GM12891 (cell line): ENCODE results near the gene C1QTNF12.
"Not testable (repeated sequence)": the region's sequence is repeated elsewhere in the genome, so short reads cannot be mapped to it uniquely, and the experiment has no call there.

ENCODE experiments used
- DNase-seq: peaks from one replicate; pipeline ENCODE4 v3.0.0; 2011; ENCODE audit warnings: low spot score; ENCODE audit not compliant: insufficient read length
- FAIRE-seq: peaks from 2 replicates; lab custom pipeline; 2011; peaks lifted over from hg19 to GRCh38; lab: Jason Lieb, UNC
- PAX5 ChIP-seq: IDR thresholded peaks from 2 replicates; pipeline ENCODE4 v1.6.1; 2011; ENCODE audit warnings: low read length, moderate library complexity, mild to moderate bottlenecking; ENCODE audit not compliant: insufficient read depth, severe bottlenecking
- POLR2A ChIP-seq: IDR thresholded peaks from 2 replicates; pipeline ENCODE4 v1.6.1; 2011; ENCODE audit warnings: low read depth, low read length, control low read depth
- POLR2AphosphoS5 ChIP-seq: IDR thresholded peaks from 2 replicates; pipeline ENCODE4 v1.6.1; 2011; ENCODE audit warnings: low read depth, low read length, control low read depth
- POU2F2 ChIP-seq: IDR thresholded peaks from 2 replicates; pipeline ENCODE4 v1.6.1; 2011; ENCODE audit warnings: low read depth, mild to moderate bottlenecking, control low read depth, low read length, moderate library complexity
- SPI1 ChIP-seq: IDR thresholded peaks from 2 replicates; pipeline ENCODE4 v1.6.1; 2011; ENCODE audit warnings: low read depth, low read length, control low read depth
- TAF1 ChIP-seq: IDR thresholded peaks from 2 replicates; pipeline ENCODE4 v1.6.1; 2011; ENCODE audit warnings: low read depth, low read length, control low read depth

Gene C1QTNF12

GRCh38 chr1:1259951-1260600 is 13.6 kb upstream of the C1QTNF12 start:
- FAIRE-seq (no peak), DNase-seq (no peak)
- TF ChIP-seq POLR2AphosphoS5 = no peak
- no peak for TF ChIP-seq POLR2A
- no peak for TF ChIP-seq TAF1
- peak; percentile 86 for TF ChIP-seq SPI1
- TF ChIP-seq POU2F2 = no peak
- no peak for TF ChIP-seq PAX5

- DNase-seq (no peak), FAIRE-seq (no peak)
- TF ChIP-seq TAF1 (no peak), PAX5 (no peak), POLR2A (no peak), SPI1 (no peak), POLR2AphosphoS5 (no peak), POU2F2 (no peak)
These were observed 13.0 kb upstream of the C1QTNF12 start for GRCh38 chr1:1259540-1259939.

GRCh38 chr1:1259119-1259488 is 12.6 kb upstream of the C1QTNF12 start:
- TF ChIP-seq POLR2A (peak; percentile 47; the same call in 1 of the 2 replicates), SPI1 (no peak), POLR2AphosphoS5 (peak; percentile 47; the same call in 1 of the 2 replicates)
- no peak for DNase-seq
- peak; percentile 84 for FAIRE-seq

DNA sequence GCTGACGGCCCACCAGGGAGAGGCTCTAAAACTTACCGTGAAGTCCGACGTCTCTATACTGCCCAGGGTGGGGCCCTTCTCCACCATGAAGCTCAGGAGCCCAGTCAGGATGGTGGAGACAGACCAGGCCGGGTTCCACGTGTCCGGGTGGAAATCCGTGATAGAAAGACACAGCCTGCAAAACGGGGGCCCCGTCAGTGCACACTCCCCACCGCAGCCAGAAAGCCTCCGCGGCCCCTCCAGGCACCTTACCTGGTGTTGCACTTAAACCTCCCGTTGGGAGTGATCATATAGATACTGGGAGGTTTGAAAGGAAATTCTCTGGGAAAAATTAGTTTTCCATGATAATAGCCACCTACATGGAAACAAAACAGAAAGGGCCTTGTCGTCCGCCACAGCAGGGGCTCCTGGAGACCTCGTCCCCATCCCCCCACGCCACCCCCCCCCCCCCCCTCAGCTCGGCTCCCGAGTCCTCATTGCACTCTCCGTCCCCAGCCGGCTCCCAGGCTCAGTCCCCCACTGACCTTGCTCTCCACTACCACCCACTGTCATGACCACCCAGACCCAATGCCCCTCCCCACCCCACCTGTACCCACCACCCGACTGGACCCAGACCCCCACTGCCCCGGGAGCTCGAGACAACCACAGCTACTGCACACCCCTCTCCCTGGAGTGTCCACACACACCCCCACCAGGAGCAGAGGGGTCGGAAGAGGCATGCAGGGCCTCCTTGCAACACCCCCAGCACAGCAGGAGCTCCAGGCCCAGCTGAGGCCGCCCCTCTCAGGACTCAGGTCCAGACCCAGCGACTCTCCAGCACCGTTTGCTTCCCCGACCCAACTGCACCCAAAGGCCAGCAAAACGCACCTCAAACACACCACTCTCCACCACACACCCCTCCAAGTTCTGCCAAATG is 10.7 kb upstream of the C1QTNF12 start:
- TF ChIP-seq SPI1 (no peak), POU2F2 (no peak), POLR2A (no peak), PAX5 (no peak), TAF1 (no peak), POLR2AphosphoS5 (no peak)
- DNase-seq = no peak
- FAIRE-seq = no peak

DNA sequence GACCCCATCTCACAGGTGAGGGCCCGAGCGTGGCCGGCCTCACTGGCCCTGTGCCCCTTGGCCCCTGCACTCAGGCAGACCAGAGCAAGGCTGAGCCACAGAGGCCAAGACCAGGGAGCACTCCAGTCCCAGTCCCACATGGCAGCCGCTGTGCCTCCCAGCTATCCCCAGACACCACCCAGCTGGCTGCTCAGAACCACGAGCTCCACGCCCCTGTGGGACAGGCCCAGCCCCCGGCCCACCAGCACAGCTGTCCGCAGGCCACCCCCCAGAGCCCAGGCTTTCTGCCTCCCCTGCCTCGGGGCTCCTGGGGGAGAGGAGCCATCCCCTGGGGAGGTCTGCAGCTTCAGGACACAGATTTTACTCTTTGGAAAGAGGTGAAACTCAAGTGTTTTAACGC is 9.1 kb upstream of the C1QTNF12 start:
- TF ChIP-seq POLR2A (no peak), PAX5 (no peak), POU2F2 (no peak), SPI1 (no peak)
- FAIRE-seq (no peak), DNase-seq (no peak)

- TF ChIP-seq POLR2AphosphoS5 (no peak), POLR2A (no peak), POU2F2 (no peak)
- FAIRE-seq = no peak
- DNase-seq = no peak
These were observed 8.6 kb upstream of the C1QTNF12 start for GRCh38 chr1:1255078-1255477.

DNA sequence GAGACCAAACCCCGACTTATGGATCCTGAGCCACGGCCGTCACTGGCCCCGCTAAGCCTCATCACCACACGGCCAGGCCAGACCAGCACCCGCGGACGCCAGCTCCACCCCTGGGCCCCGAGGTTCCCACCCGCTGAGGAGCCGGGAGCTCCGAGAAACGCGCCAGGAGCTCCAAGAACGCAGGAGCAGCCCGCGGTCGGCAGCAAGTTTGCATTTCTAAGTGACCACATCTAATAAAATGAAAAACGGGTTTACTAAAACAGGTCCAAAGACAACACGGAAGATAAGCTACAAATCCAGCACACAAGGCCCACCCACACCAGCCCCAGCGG is 8.1 kb upstream of the C1QTNF12 start:
- TF ChIP-seq SPI1 (no peak), PAX5 (no peak), POLR2A (no peak), TAF1 (no peak), POU2F2 (no peak), POLR2AphosphoS5 (no peak)
- FAIRE-seq (no peak), DNase-seq (no peak)

- TF ChIP-seq PAX5 (no peak), POU2F2 (no peak), POLR2A (no peak), POLR2AphosphoS5 (no peak), TAF1 (no peak)
- no peak for FAIRE-seq
- no peak for DNase-seq
These were observed 7.6 kb upstream of the C1QTNF12 start for GRCh38 chr1:1253972-1254666.

GRCh38 chr1:1253314-1253713 is 6.8 kb upstream of the C1QTNF12 start:
- no peak for FAIRE-seq
- TF ChIP-seq POU2F2 = no peak
- DNase-seq = no peak

DNA sequence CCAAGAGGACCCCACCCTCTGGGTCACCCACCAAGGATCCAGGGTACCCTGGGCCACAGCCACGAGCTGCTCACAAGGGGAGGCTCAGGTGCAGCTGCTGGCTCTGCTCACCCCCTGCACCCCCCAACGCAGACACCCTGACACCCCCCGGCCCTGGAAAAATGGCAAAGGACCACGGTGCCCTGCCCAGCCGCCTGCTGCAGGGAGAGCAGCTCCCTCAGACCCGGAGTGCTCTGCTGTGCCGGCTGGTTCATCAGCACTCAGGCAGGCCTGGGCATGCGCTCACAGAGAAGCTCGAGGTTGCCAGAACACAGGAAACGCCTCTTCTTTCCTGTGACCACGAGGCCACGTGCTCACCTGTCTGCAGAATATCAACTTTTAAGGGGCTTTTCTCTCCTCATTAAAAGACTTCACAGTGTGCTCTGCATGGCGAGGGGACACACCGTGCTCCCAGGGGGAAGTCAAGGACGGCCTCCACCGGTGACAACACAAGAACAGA is 4.3 kb upstream of the C1QTNF12 start:
- DNase-seq (peak; percentile 85), FAIRE-seq (no peak)
- peak; percentile 61 for TF ChIP-seq POLR2A
- TF ChIP-seq POLR2AphosphoS5 = peak; percentile 64
- TF ChIP-seq TAF1 = 0 out of 2 replicates have a peak, but pooled peaks have one; percentile 26
- TF ChIP-seq PAX5 = no peak

- FAIRE-seq = not testable (repeated sequence)
These were observed 1.7 kb upstream of the C1QTNF12 start for GRCh38 chr1:1248009-1248913.

More at GRCh38 chr1:1248009-1248913, 1.7 kb upstream of the C1QTNF12 start:
- not testable (repeated sequence) for DNase-seq
